H1 (cell line): ENCODE data around the gene SEMA3G. TPM values are rescaled to one million over a fixed set of nuclear protein-coding genes. Genes with fewer than 3 reads are reported as not detected.

Experiments
- CTCF ChIA-PET: fragments of 300-600 bp; sonication (Branson Sonifier 250); formaldehyde crosslinking; loops from one replicate; lab custom pipeline; 2021; ENCODE audit not compliant: partially characterized antibody; lab: Charles Lee
- POLR2A ChIA-PET: fragments of 300-600 bp; sonication (Branson Sonifier 250); formaldehyde crosslinking; loops from one replicate; lab custom pipeline; 2021; ENCODE audit warnings: inconsistent platforms; ENCODE audit not compliant: partially characterized antibody; lab: Charles Lee
- DNase-seq, 2 experiments: peaks; one replicate each; pipeline versions ENCODE4 v3.0.0 to v3.0.0-alpha.2; 2010 to 2022; ENCODE audit warnings: low spot score in 2 of 2, low read depth in 1 of 2, mixed read lengths in 1 of 2
- FAIRE-seq: peaks from 2 replicates; lab custom pipeline; 2011; peaks lifted over from hg19 to GRCh38; lab: Jason Lieb, UNC
- H2AFZ ChIP-seq: 2 replicates; pipeline ENCODE4 v1.8.1; 2012; ENCODE audit warnings: low read length, inconsistent platforms
- H2AK5ac ChIP-seq: 2 replicates; pipeline ENCODE4 v1.6.1; 2013; ENCODE audit warnings: low read depth, low read length
- H2BK120ac ChIP-seq: replicated peaks from 2 replicates; pipeline ENCODE3; 2013; ENCODE audit warnings: low read depth, low read length, inconsistent platforms
- H2BK12ac ChIP-seq: 2 replicates; pipeline ENCODE4 v1.6.1; 2013; ENCODE audit warnings: low read depth, low read length
- H2BK15ac ChIP-seq: 2 replicates; pipeline ENCODE4 v1.6.1; 2013; ENCODE audit warnings: low read length
- H2BK20ac ChIP-seq: 2 replicates; pipeline ENCODE4 v1.6.1; 2013; ENCODE audit warnings: low read length
- H2BK5ac ChIP-seq: 2 replicates; pipeline ENCODE4 v1.6.1; 2013; ENCODE audit warnings: low read depth, low read length
- H3K14ac ChIP-seq: 2 replicates; pipeline ENCODE4 v1.6.1; 2013; ENCODE audit warnings: inconsistent platforms; ENCODE audit not compliant: insufficient read length
- H3K18ac ChIP-seq: 2 replicates; pipeline ENCODE4 v1.6.1; 2013; ENCODE audit warnings: low read length; ENCODE audit errors: extremely low read depth
- H3K23ac ChIP-seq: 2 replicates; pipeline ENCODE4 v1.6.1; 2013; ENCODE audit warnings: inconsistent platforms; ENCODE audit not compliant: insufficient read length
- H3K23me2 ChIP-seq: 2 replicates; pipeline ENCODE4 v1.6.1; 2013; ENCODE audit warnings: low read depth, low read length
- H3K27ac ChIP-seq: 2 replicates; pipeline ENCODE4 v1.6.1; 2011; ENCODE audit warnings: low read depth, low read length, inconsistent platforms
- H3K27me3 ChIP-seq, 4 experiments: replicated peaks in 1 of 4; 1 replicate in 1 of 4; 2 replicates in 3 of 4; pipeline versions ENCODE4 v1.6.1 to v1.8.1; 2011 to 2013; ENCODE audit warnings: low read length in 3 of 4, mild to moderate bottlenecking in 3 of 4, inconsistent platforms in 2 of 4, mixed read lengths in 2 of 4, moderate library complexity in 1 of 4; ENCODE audit not compliant: control insufficient read depth in 3 of 4, insufficient read depth in 3 of 4; ENCODE audit errors: extremely low read depth in 1 of 4
- H3K36me3 ChIP-seq, 4 experiments: 2 replicates each; pipeline versions ENCODE4 v1.6.1 to v1.8.1; 2011 to 2013; ENCODE audit warnings: mild to moderate bottlenecking in 4 of 4, low read length in 3 of 4, moderate library complexity in 2 of 4, control low read depth in 1 of 4, inconsistent platforms in 1 of 4; ENCODE audit not compliant: insufficient read depth in 4 of 4, control insufficient read depth in 2 of 4
- H3K4ac ChIP-seq: replicated peaks from 2 replicates; pipeline ENCODE3; 2013; ENCODE audit warnings: low read length, low read depth, mixed read lengths, inconsistent platforms; ENCODE audit not compliant: insufficient read length
- H3K4me1 ChIP-seq, 4 experiments: replicated peaks in 1 of 4; 1 replicate in 1 of 4; 2 replicates in 3 of 4; pipeline versions ENCODE4 v1.6.1 to v1.8.1; 2011 to 2013; ENCODE audit warnings: low read length in 3 of 4, inconsistent platforms in 2 of 4, mixed read lengths in 1 of 4; ENCODE audit not compliant: insufficient read depth in 4 of 4, control insufficient read depth in 3 of 4
- H3K4me2 ChIP-seq, 2 experiments: 2 replicates each; pipeline versions ENCODE4 v1.6.1 to v1.8.1; 2011 to 2013; ENCODE audit warnings: low read depth in 2 of 2, low read length in 2 of 2, control low read depth in 1 of 2, inconsistent platforms in 1 of 2, mild to moderate bottlenecking in 1 of 2; ENCODE audit not compliant: insufficient read depth in 1 of 2
- H3K4me3 ChIP-seq, 4 experiments: fragments of 200-600, 300-600 bp in 1 of 4; sonication (generic), shearing (Covaris generic), sonication (Bioruptor Twin) in 1 of 4; 2 replicates each; pipeline versions ENCODE4 v1.5.1 to v1.8.1; 2011 to 2016; ENCODE audit warnings: low read length in 4 of 4, low read depth in 3 of 4, control low read depth in 2 of 4, inconsistent platforms in 2 of 4, mild to moderate bottlenecking in 2 of 4, mixed read lengths in 1 of 4, moderate library complexity in 1 of 4; ENCODE audit not compliant: insufficient read depth in 2 of 4; ENCODE audit errors: extremely low read depth in 1 of 4
- H3K56ac ChIP-seq: replicated peaks from 2 replicates; pipeline ENCODE3; 2013; ENCODE audit warnings: low read depth, mild to moderate bottlenecking, mixed read lengths, low read length, inconsistent platforms; ENCODE audit not compliant: insufficient read length
- H3K79me1 ChIP-seq: 2 replicates; pipeline ENCODE4 v1.6.1; 2013; ENCODE audit warnings: low read depth, low read length, control low read depth
- H3K79me2 ChIP-seq, 2 experiments: 2 replicates each; pipeline versions ENCODE4 v1.6.1 to v1.8.1; 2012 to 2013; ENCODE audit warnings: low read length in 2 of 2, mild to moderate bottlenecking in 2 of 2, inconsistent platforms in 1 of 2; ENCODE audit not compliant: insufficient read depth in 2 of 2, control insufficient read depth in 1 of 2
- H3K9ac ChIP-seq, 4 experiments: replicated peaks in 1 of 4; 1 replicate in 1 of 4; 2 replicates in 3 of 4; pipeline versions ENCODE4 v1.6.1 to v1.8.1; 2011 to 2013; ENCODE audit warnings: low read depth in 3 of 4, low read length in 3 of 4, control low read depth in 2 of 4, mild to moderate bottlenecking in 2 of 4, moderate library complexity in 2 of 4, inconsistent platforms in 1 of 4; ENCODE audit errors: extremely low read depth in 1 of 4
- H3K9me3 ChIP-seq, 2 experiments: 2 replicates each; pipeline versions ENCODE4 v1.6.1 to v1.8.1; 2012 to 2013; ENCODE audit warnings: mild to moderate bottlenecking in 2 of 2, moderate library complexity in 2 of 2, control low read depth in 1 of 2, inconsistent platforms in 1 of 2, low read depth in 1 of 2, low read length in 1 of 2, mixed read lengths in 1 of 2; ENCODE audit not compliant: insufficient read depth in 2 of 2
- H4K20me1 ChIP-seq, 2 experiments: replicated peaks in 1 of 2; 2 replicates each; pipeline versions ENCODE3 to v1.8.1; 2011 to 2013; ENCODE audit warnings: inconsistent platforms in 2 of 2, low read length in 2 of 2, mild to moderate bottlenecking in 1 of 2; ENCODE audit not compliant: insufficient read depth in 2 of 2, control insufficient read depth in 1 of 2
- H4K5ac ChIP-seq: 2 replicates; pipeline ENCODE4 v1.6.1; 2013; ENCODE audit warnings: low read length, low read depth, mixed read lengths, inconsistent platforms; ENCODE audit not compliant: insufficient read length
- H4K8ac ChIP-seq: 2 replicates; pipeline ENCODE4 v1.8.0; 2013; ENCODE audit warnings: mild to moderate bottlenecking, moderate library complexity, low read length, inconsistent platforms; ENCODE audit not compliant: insufficient read depth; ENCODE audit errors: extremely low read depth
- H4K91ac ChIP-seq: replicated peaks from 2 replicates; pipeline ENCODE3; 2013; ENCODE audit warnings: low read length, mixed read lengths, inconsistent platforms; ENCODE audit not compliant: insufficient read length
- CEBPB ChIP-seq: IDR thresholded peaks from 2 replicates; pipeline ENCODE4 v1.6.1; 2012; ENCODE audit warnings: low read depth, low read length
- FOSL1 ChIP-seq: IDR thresholded peaks from 2 replicates; pipeline ENCODE4 v1.6.1; 2011; ENCODE audit warnings: mild to moderate bottlenecking, low read depth, low read length, moderate library complexity; ENCODE audit not compliant: insufficient read depth
- SAP30 ChIP-seq: fragments of 300-600 bp; sonication (generic); IDR thresholded peaks from 2 replicates; pipeline ENCODE4 v1.7.1; 2012; ENCODE audit warnings: low read length, moderate library complexity, mild to moderate bottlenecking, inconsistent platforms; ENCODE audit not compliant: insufficient read depth, insufficient replicate concordance
- WGBS, 2 experiments: shearing (Covaris generic) in 1 of 2; methylation state at CpG; one replicate each; pipeline versions ENCODE4 v1.1.6 to v1.1.7; 2013 to 2015; ENCODE audit warnings: low lambda C conversion rate in 2 of 2, mixed read lengths in 2 of 2, inconsistent platforms in 1 of 2, low coverage in 1 of 2, missing lambda C conversion rate in 1 of 2; ENCODE audit not compliant: insufficient replicate concordance in 2 of 2, insufficient coverage in 1 of 2, insufficient read length in 1 of 2; ENCODE audit errors: extremely low coverage in 1 of 2, missing lambda C conversion rate in 1 of 2; 5-methylcytosine and 5-hydroxymethylcytosine counted together
- polyA plus RNA-seq, 7 experiments: library from polyadenylated mRNA; depleted of rRNA in 3 of 7; stranded (reverse) in 5 of 7; unstranded in 2 of 7; fragments of >200 nt in 5 of 7; fragments of 200-250 nt in 2 of 7; gene quantifications; 1 replicate in 5 of 7; 2 replicates in 1 of 7; 4 replicates in 1 of 7; pipeline versions ENCODE4 v1.2.1 to v1.2.3, GENCODE V29; 2011 to 2013; ENCODE audit warnings: missing spikeins in 2 of 7, mixed read lengths in 2 of 7
- total RNA-seq: library from RNA; stranded (reverse); fragmentation: NEBNext Ultra II Directional; extraction: Animal tissue kit (Norgen Biotek cat#: 25700); gene quantifications from 2 replicates; pipeline ENCODE4 v1.2.1, GENCODE V29; 2021

SEMA3G gene
- total and polyA plus RNA-seq, 2 of the 8 experiments (the other 6 are each of a cell fraction or from before 2014, with no cell fraction given), result 0.95 to 1.5 TPM

- POLR2A ChIA-PET, result interaction anchor here (0.6 to 4.3 kb wide), 8 partner anchors 9 to 403 kb away, joined by 3 to 26 read pairs (median 4); partner anchors contain the start of gene WDR82
These were observed 47.1 kb downstream of the SEMA3G start for GRCh38 chr3:52397676-52398399.

More at GRCh38 chr3:52397676-52398399, 47.1 kb downstream of the SEMA3G start:
- Histone ChIP-seq H3K36me3 (peaks cover 8 to 17% (median 11%) of the 10 kb centered on the region in 4 experiments; a peak in 6 of 8 replicates), H3K23me2 (no peaks in the 10 kb centered on the region), H3K18ac (no peak overlapping the region), H3K14ac (no peak overlapping the region), H3K79me1 (no peaks in the 10 kb centered on the region), H3K4me3 (no peak overlapping the region), H2AK5ac (no peak overlapping the region), H3K23ac (no peak overlapping the region), H2BK5ac (no peak overlapping the region), H3K4me1 (no peaks in the 10 kb centered on the region), H2AFZ (no peak overlapping the region), H2BK12ac (no peak overlapping the region), H3K27me3 (no peaks in the 10 kb centered on the region), H4K8ac (no peak overlapping the region), H3K56ac (no peak overlapping the region), H2BK20ac (no peak overlapping the region), H3K4ac (no peak overlapping the region), H3K9ac (no peak overlapping the region), H2BK15ac (no peak overlapping the region), H4K20me1 (peaks cover 3 to 11% of the 10 kb centered on the region in 2 experiments), H4K5ac (no peak overlapping the region), H3K27ac (no peak overlapping the region), H4K91ac (no peak overlapping the region), H3K9me3 (no peaks in the 10 kb centered on the region), H2BK120ac (no peak overlapping the region), H3K79me2 (no peaks in the 10 kb centered on the region), H3K4me2 (no peak overlapping the region)
- FAIRE-seq (no peak), DNase-seq (no peak)
- CTCF ChIA-PET, result interaction anchor here (1.0 to 11.1 kb wide), 8 partner anchors 10 to 166 kb away, joined by 3 to 150 read pairs (median 4); partner anchors contain the start of gene SEMA3G
- 91% methylated on average over 13 of the region's 13 CpGs; no CpG with 5 or more reads in 1 of the 2 experiments for WGBS, 2 experiments
- TF ChIP-seq CEBPB, result no peak
- no peak for TF ChIP-seq SAP30
- no peak for TF ChIP-seq FOSL1
